SJCRH30 (cell line): ENCODE data around the gene SRXN1. TPM values are rescaled to one million over a fixed set of nuclear protein-coding genes. Genes with fewer than 3 reads are reported as not detected.
"Not testable (repeated sequence)": the region's sequence is repeated elsewhere in the genome, so short reads cannot be mapped to it uniquely, and the experiment has no call there.

Experiments used
- DNase-seq, 2 experiments: peaks; one replicate each; pipeline ENCODE4 v3.0.0-alpha.2; 2015 to 2020
- H3K27ac ChIP-seq: fragments of 250-450 bp; sonication (Bioruptor Pico); 2 replicates; pipeline ENCODE4 v1.5.1; 2020; ENCODE audit warnings: mild to moderate bottlenecking, moderate library complexity
- H3K27me3 ChIP-seq: fragments of 250-450 bp; sonication (Bioruptor Pico); 2 replicates; pipeline ENCODE4 v1.5.1; 2020; ENCODE audit warnings: mild to moderate bottlenecking, moderate library complexity
- H3K36me3 ChIP-seq: fragments of 250-450 bp; sonication (Bioruptor Pico); 2 replicates; pipeline ENCODE4 v1.5.1; 2020; ENCODE audit warnings: mild to moderate bottlenecking, moderate library complexity
- H3K4me1 ChIP-seq: fragments of 250-450 bp; sonication (Bioruptor Pico); 2 replicates; pipeline ENCODE4 v1.5.1; 2020; ENCODE audit warnings: mild to moderate bottlenecking, moderate library complexity
- H3K4me3 ChIP-seq: fragments of 250-450 bp; sonication (Bioruptor Pico); 2 replicates; pipeline ENCODE4 v1.5.1; 2020; ENCODE audit warnings: mild to moderate bottlenecking, moderate library complexity
- H3K9me3 ChIP-seq: fragments of 250-450 bp; sonication (Bioruptor Pico); replicated peaks from 2 replicates; pipeline ENCODE4 v1.5.1; 2020; ENCODE audit warnings: mild to moderate bottlenecking, moderate library complexity
- total RNA-seq: library from RNA; depleted of rRNA; stranded (reverse); fragments of >200 nt; shearing (Covaris generic); gene quantifications from 2 replicates; pipeline ENCODE4 v1.2.3, GENCODE V29; 2014

SRXN1 gene
- total RNA-seq, 1 experiment from 2014 or later, result 7.0 TPM

GRCh38 chr20:653590-654416 is 803 bp upstream of the SRXN1 start:
- no peaks in the 10 kb centered on the region for H3K36me3 ChIP-seq
- no peaks in the 10 kb centered on the region for H3K9me3 ChIP-seq
- peak overlapping the region; percentile 58 for H3K4me3 ChIP-seq
- no peaks in the 10 kb centered on the region; the same call in 1 of the 2 replicates for H3K4me1 ChIP-seq
- H3K27me3 ChIP-seq, result peaks cover 15% of the 10 kb centered on the region; the same call in 1 of the 2 replicates
- no peak for DNase-seq
- H3K27ac ChIP-seq, result no peak overlapping the region

GRCh38 chr20:652615-653109 is 338 bp downstream of the SRXN1 start:
- DNase-seq, result no peak
- H3K27me3 ChIP-seq, result peaks cover 4% of the 10 kb centered on the region; the same call in 1 of the 2 replicates

GRCh38 chr20:651713-652614 is 1.0 kb downstream of the SRXN1 start:
- Histone ChIP-seq H3K4me1 (no peaks in the 10 kb centered on the region), H3K27ac (no peak overlapping the region), H3K27me3 (peaks cover 4% of the 10 kb centered on the region; the same call in 1 of the 2 replicates), H3K9me3 (no peaks in the 10 kb centered on the region), H3K36me3 (peaks cover 12% of the 10 kb centered on the region; the same call in 1 of the 2 replicates), H3K4me3 (peak overlapping the region; percentile 58)
- no peak for DNase-seq

More at GRCh38 chr20:652615-653109, 338 bp downstream of the SRXN1 start:
- Histone ChIP-seq H3K4me1 (no peaks in the 10 kb centered on the region), H3K4me3 (peak overlapping the region; percentile 58), H3K9me3 (no peaks in the 10 kb centered on the region), H3K27ac (no peak overlapping the region), H3K36me3 (peaks cover 9% of the 10 kb centered on the region; the same call in 1 of the 2 replicates)

GRCh38 chr20:650954-651353 is 2.0 kb downstream of the SRXN1 start:
- peaks cover 4% of the 10 kb centered on the region; the same call in 1 of the 2 replicates for H3K27me3 ChIP-seq
- no peaks in the 10 kb centered on the region for H3K9me3 ChIP-seq
- H3K36me3 ChIP-seq, result peaks cover 12% of the 10 kb centered on the region; the same call in 1 of the 2 replicates
- no peak overlapping the region for H3K27ac ChIP-seq
- DNase-seq, result no peak
- no peak overlapping the region for H3K4me3 ChIP-seq
- no peaks in the 10 kb centered on the region for H3K4me1 ChIP-seq

GRCh38 chr20:650281-650680 is 2.7 kb downstream of the SRXN1 start:
- DNase-seq, result no peak
- Histone ChIP-seq H3K36me3 (peaks cover 12% of the 10 kb centered on the region; the same call in 1 of the 2 replicates), H3K4me3 (no peak overlapping the region), H3K27me3 (no peaks in the 10 kb centered on the region; the same call in 1 of the 2 replicates), H3K9me3 (no peaks in the 10 kb centered on the region), H3K27ac (no peak overlapping the region), H3K4me1 (no peaks in the 10 kb centered on the region)

GRCh38 chr20:647479-648019 is 5.5 kb downstream of the SRXN1 start:
- Histone ChIP-seq H3K27me3 (no peaks in the 10 kb centered on the region), H3K9me3 (no peaks in the 10 kb centered on the region), H3K27ac (no peak overlapping the region), H3K36me3 (peaks cover 12% of the 10 kb centered on the region; the same call in 1 of the 2 replicates), H3K4me3 (no peak overlapping the region), H3K4me1 (no peaks in the 10 kb centered on the region)
- no peak for DNase-seq

- Histone ChIP-seq H3K36me3 (peaks cover 12% of the 10 kb centered on the region; the same call in 1 of the 2 replicates), H3K9me3 (no peaks in the 10 kb centered on the region), H3K27ac (no peak overlapping the region), H3K4me3 (no peak overlapping the region), H3K27me3 (no peaks in the 10 kb centered on the region), H3K4me1 (no peaks in the 10 kb centered on the region)
- no peak for DNase-seq
Measured at GRCh38 chr20:646868-647233, 6.1 kb downstream of the SRXN1 start.

- no peaks in the 10 kb centered on the region for H3K9me3 ChIP-seq
- H3K27ac ChIP-seq, result no peak overlapping the region
- no peaks in the 10 kb centered on the region for H3K4me1 ChIP-seq
- no peak overlapping the region for H3K4me3 ChIP-seq
- H3K36me3 ChIP-seq, result peaks cover 12% of the 10 kb centered on the region; the same call in 1 of the 2 replicates
- no peak for DNase-seq
- H3K27me3 ChIP-seq, result no peaks in the 10 kb centered on the region
Measured at GRCh38 chr20:646107-646867, 6.7 kb downstream of the SRXN1 start.

GRCh38 chr20:645318-646106 is 7.5 kb downstream of the SRXN1 start:
- H3K4me1 ChIP-seq, result no peaks in the 10 kb centered on the region

GRCh38 chr20:644692-645317 is 8.2 kb downstream of the SRXN1 start:
- no peaks in the 10 kb centered on the region for H3K9me3 ChIP-seq
- H3K27ac ChIP-seq, result no peak overlapping the region
- no peak for DNase-seq
- peaks cover 12% of the 10 kb centered on the region; the same call in 1 of the 2 replicates for H3K36me3 ChIP-seq
- H3K4me3 ChIP-seq, result no peak overlapping the region
- no peaks in the 10 kb centered on the region for H3K4me1 ChIP-seq
- no peaks in the 10 kb centered on the region for H3K27me3 ChIP-seq

More at GRCh38 chr20:645318-646106, 7.5 kb downstream of the SRXN1 start:
- Histone ChIP-seq H3K27me3 (no peaks in the 10 kb centered on the region), H3K9me3 (no peaks in the 10 kb centered on the region), H3K4me3 (no peak overlapping the region), H3K27ac (no peak overlapping the region), H3K36me3 (peaks cover 12% of the 10 kb centered on the region; the same call in 1 of the 2 replicates)
- DNase-seq, result peak; percentile 68 to 82

- Histone ChIP-seq H3K27ac (no peak overlapping the region), H3K4me1 (no peaks in the 10 kb centered on the region), H3K9me3 (no peaks in the 10 kb centered on the region), H3K4me3 (no peak overlapping the region), H3K36me3 (peaks cover 2% of the 10 kb centered on the region; the same call in 1 of the 2 replicates), H3K27me3 (no peaks in the 10 kb centered on the region)
- DNase-seq, result peak; percentile 27 to 40
Measured at GRCh38 chr20:642398-643174, 10.4 kb downstream of the SRXN1 start.

- not testable (repeated sequence) for H3K4me3 ChIP-seq
Measured at GRCh38 chr20:642013-642397, 11.0 kb downstream of the SRXN1 start.

More at GRCh38 chr20:642013-642397, 11.0 kb downstream of the SRXN1 start:
- not testable (repeated sequence) for DNase-seq, H3K36me3 ChIP-seq, H3K27ac ChIP-seq, H3K9me3 ChIP-seq, H3K4me1 ChIP-seq, H3K27me3 ChIP-seq
